ENCODE measurements around the gene ATXN10. TPM values are rescaled to one million over a fixed set of nuclear protein-coding genes. Genes with fewer than 3 reads are reported as not detected.
A peak's percentile ranks its signal among the peaks of the same experiment; 100 is the strongest.

ATXN10 gene
- total RNA-seq, 4 donors from 2014 or later = 78.5 to 152 (median 113) TPM

DNA sequence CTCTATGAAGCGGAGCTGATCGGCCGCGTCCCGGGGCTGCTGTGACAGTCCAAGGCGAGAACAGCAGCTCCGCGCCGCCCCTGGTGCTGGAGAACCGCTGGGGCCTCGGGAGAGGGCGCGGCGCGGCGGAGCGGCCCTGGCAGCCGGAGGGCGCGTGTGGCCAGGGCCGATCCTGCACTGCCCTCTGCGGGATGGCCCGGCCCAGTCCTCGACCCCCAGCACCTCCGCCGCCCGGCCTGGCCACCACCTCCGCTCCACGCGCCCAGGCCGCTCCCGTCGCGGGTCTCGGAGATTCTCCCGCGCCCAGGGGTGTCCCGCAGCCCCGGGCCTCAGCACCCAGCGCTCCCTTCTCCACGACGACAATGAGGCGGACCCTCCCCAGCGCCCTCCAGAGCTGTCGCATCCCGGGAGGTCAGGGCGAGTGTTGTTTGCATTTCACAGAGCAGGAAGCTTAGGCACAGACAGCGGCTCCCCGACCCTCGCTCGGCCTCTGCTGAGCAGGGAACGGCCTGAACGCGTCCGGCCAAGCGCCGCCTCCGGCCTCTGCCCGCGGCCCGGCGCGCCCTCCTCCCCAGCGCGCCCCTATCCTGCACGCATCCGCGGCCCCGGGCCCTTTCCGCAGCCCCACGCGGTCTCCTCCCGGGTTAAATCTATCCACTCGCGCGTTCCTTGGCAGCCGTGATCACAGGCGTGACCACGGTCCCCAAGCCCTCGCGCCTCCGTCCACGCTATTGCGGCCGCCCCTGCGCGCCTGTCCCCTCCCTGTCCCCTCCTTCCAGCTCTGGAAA, 195.7 kb downstream of the ATXN10 start:
- TF ChIP-seq, protein P1, sequence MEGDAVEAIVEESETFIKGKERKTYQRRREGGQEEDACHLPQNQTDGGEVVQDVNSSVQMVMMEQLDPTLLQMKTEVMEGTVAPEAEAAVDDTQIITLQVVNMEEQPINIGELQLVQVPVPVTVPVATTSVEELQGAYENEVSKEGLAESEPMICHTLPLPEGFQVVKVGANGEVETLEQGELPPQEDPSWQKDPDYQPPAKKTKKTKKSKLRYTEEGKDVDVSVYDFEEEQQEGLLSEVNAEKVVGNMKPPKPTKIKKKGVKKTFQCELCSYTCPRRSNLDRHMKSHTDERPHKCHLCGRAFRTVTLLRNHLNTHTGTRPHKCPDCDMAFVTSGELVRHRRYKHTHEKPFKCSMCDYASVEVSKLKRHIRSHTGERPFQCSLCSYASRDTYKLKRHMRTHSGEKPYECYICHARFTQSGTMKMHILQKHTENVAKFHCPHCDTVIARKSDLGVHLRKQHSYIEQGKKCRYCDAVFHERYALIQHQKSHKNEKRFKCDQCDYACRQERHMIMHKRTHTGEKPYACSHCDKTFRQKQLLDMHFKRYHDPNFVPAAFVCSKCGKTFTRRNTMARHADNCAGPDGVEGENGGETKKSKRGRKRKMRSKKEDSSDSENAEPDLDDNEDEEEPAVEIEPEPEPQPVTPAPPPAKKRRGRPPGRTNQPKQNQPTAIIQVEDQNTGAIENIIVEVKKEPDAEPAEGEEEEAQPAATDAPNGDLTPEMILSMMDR (IDR thresholded peaks at IDR 0.05) = peak in 2 of 4 experiments; percentile 39 to 59
- TF ChIP-seq POLR2A (IDR thresholded peaks at IDR 0.05) (no peak), EP300 (IDR thresholded peaks at IDR 0.05) (no peak)
- H3K4me3 ChIP-seq = peak overlapping the region in 1 of 2 donors; percentile 39
- no peak overlapping the region for H3K27ac ChIP-seq
- peak; percentile 32 for ATAC-seq
- H3K9me3 ChIP-seq = peaks cover 0 to 2% (median 0%) of the 10 kb centered on the region in 3 donors
- H3K36me3 ChIP-seq = no peaks in the 10 kb centered on the region
- 9 to 16% methylated on average over 5 to 13 of the region's 87 CpGs for WGBS, 2 donors (ENCODE audit: low coverage in 1 of 2)
- H3K4me1 ChIP-seq = peaks cover 2 to 32% (median 20%) of the 10 kb centered on the region in 3 donors
- peaks cover 57% of the 10 kb centered on the region for H3K27me3 ChIP-seq

DNA sequence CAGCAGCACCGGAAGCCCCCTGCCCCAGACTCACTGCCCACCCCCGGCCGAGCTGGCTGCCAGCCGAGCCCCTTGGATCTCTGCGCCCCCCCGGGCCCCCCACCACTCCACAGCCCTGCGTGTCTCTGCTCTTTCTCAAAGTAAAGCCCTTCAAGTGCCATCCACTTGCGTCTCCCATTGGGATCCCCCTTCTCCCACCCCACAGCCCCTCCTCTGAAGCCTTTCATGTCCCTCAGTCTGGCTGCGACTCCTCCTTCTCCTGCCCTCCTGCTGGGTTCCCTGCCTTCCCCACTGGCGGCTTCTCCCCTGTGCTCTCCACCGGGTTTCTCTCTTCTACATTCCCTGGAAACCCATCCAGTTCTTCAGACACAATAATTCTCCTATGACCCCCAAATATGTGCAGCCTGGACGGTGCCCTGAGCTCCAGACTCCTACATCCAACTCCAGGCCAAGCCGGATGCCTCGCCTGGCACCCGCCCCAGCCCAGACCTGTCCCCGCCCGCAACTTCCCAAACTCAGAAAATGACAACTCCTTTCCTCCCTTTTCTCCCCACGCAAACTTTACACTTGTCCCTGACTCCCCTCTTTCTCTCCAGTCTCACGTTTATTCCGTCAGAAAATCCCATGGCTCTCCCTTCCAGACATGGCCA, 196.4 kb downstream of the ATXN10 start:
- peaks cover 2 to 32% (median 20%) of the 10 kb centered on the region in 3 donors for H3K4me1 ChIP-seq
- H3K9me3 ChIP-seq = peaks cover 0 to 9% (median 0%) of the 10 kb centered on the region in 3 donors
- no peak for TF ChIP-seq EP300 (IDR thresholded peaks at IDR 0.05)
- TF ChIP-seq, protein P1 (IDR thresholded peaks at IDR 0.05) = no peak
- TF ChIP-seq POLR2AphosphoS5 (IDR thresholded peaks at IDR 0.05) = no peak
- no peak for TF ChIP-seq POLR2A (IDR thresholded peaks at IDR 0.05)
- WGBS, 2 donors (ENCODE audit: low coverage in 1 of 2) = 27 to 66% methylated on average over 2 to 12 of the region's 20 CpGs
- peaks cover 64% of the 10 kb centered on the region for H3K27me3 ChIP-seq
- H3K4me3 ChIP-seq = peak overlapping the region in 1 of 2 donors; percentile 39
- no peak overlapping the region for H3K27ac ChIP-seq
- no peaks in the 10 kb centered on the region for H3K36me3 ChIP-seq
- no peak for ATAC-seq

DNA sequence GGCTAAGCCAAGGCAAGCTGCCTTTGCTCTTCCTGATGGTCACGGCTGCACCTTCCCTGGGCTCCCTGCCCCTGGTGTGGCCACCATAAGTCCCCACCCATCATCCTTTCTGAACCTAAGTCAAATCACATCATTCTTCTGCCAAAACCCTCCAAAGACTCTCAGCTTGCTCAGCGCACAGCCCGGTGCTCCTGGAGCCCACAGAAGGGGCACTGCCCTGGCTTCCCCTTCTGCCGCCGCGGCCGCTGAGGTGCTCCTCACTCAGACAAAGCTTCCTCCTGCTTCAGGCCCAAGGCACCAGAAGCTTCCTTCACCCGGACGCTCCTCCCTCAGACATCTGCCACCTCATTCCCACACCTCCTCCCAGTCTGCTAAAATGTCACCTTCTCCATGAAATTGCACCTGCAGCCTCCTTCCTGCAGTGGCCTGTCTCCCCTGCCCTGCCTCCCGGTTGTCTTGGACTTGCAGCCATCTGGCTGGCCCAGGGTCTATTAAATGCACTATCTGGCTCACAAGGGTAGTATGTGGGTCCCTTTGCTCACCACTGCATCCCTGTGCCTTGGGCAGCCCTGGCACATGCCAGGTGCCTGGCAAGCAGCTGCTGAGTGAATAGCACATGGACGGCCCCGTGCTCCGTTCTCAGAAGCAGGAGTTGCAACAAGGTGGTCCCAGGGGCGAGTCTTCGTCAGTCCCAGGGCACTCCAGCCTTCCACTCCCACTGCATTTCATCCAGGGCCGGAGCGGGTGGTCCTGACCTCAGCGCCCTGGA, 197.1 kb downstream of the ATXN10 start:
- H3K4me3 ChIP-seq = no peak overlapping the region
- no peak for ATAC-seq
- peaks cover 2 to 31% (median 20%) of the 10 kb centered on the region in 3 donors for H3K4me1 ChIP-seq
- peaks cover 0 to 16% (median 0%) of the 10 kb centered on the region in 3 donors for H3K9me3 ChIP-seq
- H3K27ac ChIP-seq = no peak overlapping the region
- TF ChIP-seq POLR2A (IDR thresholded peaks at IDR 0.05) (no peak), EP300 (IDR thresholded peaks at IDR 0.05) (no peak), POLR2AphosphoS5 (IDR thresholded peaks at IDR 0.05) (no peak)
- TF ChIP-seq, protein P1 (IDR thresholded peaks at IDR 0.05) = no peak
- H3K27me3 ChIP-seq = peaks cover 64% of the 10 kb centered on the region
- no peaks in the 10 kb centered on the region for H3K36me3 ChIP-seq
- 55 to 96% methylated on average over 4 to 9 of the region's 18 CpGs for WGBS, 2 donors (ENCODE audit: low coverage in 1 of 2)

GRCh38 chr22:45869340-45869847, 197.8 kb downstream of the ATXN10 start:
- Histone ChIP-seq H3K27me3 (peaks cover 64% of the 10 kb centered on the region), H3K4me1 (peaks cover 2 to 25% (median 16%) of the 10 kb centered on the region in 3 donors)

More at GRCh38 chr22:45869340-45869847, 197.8 kb downstream of the ATXN10 start:
- no peaks in the 10 kb centered on the region for H3K36me3 ChIP-seq
- ATAC-seq = no peak
- H3K4me3 ChIP-seq = no peak overlapping the region
- H3K27ac ChIP-seq = no peak overlapping the region
- peaks cover 0 to 18% (median 0%) of the 10 kb centered on the region in 3 donors for H3K9me3 ChIP-seq
- 80% methylated on average over 6 of the region's 13 CpGs; no CpG with 5 or more reads in 1 of the 2 donors for WGBS, 2 donors (ENCODE audit: low coverage in 1 of 2)
- no peak for TF ChIP-seq EP300 (IDR thresholded peaks at IDR 0.05)
- no peak for TF ChIP-seq POLR2AphosphoS5 (IDR thresholded peaks at IDR 0.05)
- TF ChIP-seq, protein P1 (IDR thresholded peaks at IDR 0.05) = no peak
- TF ChIP-seq POLR2A (IDR thresholded peaks at IDR 0.05) = no peak

Data from gastroesophageal sphincter (tissue), 4 donors.